Ishikawa (cell line): ENCODE measurements around the gene DENND1A.

Experiments used
- CEBPB ChIP-seq: IDR thresholded peaks from 2 replicates; pipeline ENCODE4 v1.6.1; 2012
- EP300 ChIP-seq: IDR thresholded peaks from 2 replicates; pipeline ENCODE4 v1.6.1; 2012; ENCODE audit warnings: borderline replicate concordance
- NFIC ChIP-seq: IDR thresholded peaks from 2 replicates; pipeline ENCODE4 v1.6.1; 2012
- RAD21 ChIP-seq: IDR thresholded peaks from 2 replicates; pipeline ENCODE4 v1.6.1; 2012; ENCODE audit warnings: low read depth
- TAF1 ChIP-seq: IDR thresholded peaks from 2 replicates; pipeline ENCODE4 v1.6.1; 2012; ENCODE audit warnings: low read depth, mild to moderate bottlenecking
- TEAD4 ChIP-seq: IDR thresholded peaks from 2 replicates; pipeline ENCODE4 v1.6.1; 2012
- YY1 ChIP-seq: IDR thresholded peaks from 2 replicates; pipeline ENCODE4 v1.6.1; 2012; ENCODE audit warnings: low read depth
- ZBTB7A ChIP-seq: IDR thresholded peaks from 2 replicates; pipeline ENCODE4 v1.6.1; 2012; ENCODE audit warnings: low read depth
- TF ChIP-seq, protein P1 (sequence below): IDR thresholded peaks from 2 replicates; pipeline ENCODE4 v1.6.1; 2012
- TF ChIP-seq, protein P2 (sequence below): IDR thresholded peaks from 2 replicates; pipeline ENCODE4 v1.6.1; 2012; ENCODE audit warnings: low read depth, mild to moderate bottlenecking

DNA sequence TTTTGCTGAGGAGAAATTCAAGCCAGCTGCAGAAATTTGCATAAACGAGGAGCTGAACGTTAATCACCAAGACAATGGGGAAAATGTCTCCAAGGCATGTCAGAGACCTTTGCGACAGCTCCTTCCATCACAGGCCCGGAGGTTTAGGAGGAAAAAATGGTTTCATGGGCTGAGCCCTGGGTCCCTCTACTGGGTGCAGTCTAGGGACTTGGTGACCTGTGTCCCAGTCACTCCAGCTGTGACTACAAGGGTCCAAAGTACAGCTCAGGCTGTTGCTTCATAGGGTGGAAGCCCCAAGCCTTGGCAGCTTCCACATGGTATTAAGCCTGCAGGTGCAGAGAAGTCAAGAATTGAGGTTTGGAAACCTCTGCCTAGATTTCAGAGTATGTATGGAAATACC, 207.5 kb downstream of the DENND1A start:
- TF ChIP-seq EP300 (no peak), ZBTB7A (no peak), TEAD4 (no peak), RAD21 (no peak), CEBPB (no peak), TAF1 (no peak), NFIC (no peak), YY1 (no peak)
- TF ChIP-seq, protein P1, sequence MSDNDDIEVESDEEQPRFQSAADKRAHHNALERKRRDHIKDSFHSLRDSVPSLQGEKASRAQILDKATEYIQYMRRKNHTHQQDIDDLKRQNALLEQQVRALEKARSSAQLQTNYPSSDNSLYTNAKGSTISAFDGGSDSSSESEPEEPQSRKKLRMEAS = no peak
- TF ChIP-seq, protein P2, sequence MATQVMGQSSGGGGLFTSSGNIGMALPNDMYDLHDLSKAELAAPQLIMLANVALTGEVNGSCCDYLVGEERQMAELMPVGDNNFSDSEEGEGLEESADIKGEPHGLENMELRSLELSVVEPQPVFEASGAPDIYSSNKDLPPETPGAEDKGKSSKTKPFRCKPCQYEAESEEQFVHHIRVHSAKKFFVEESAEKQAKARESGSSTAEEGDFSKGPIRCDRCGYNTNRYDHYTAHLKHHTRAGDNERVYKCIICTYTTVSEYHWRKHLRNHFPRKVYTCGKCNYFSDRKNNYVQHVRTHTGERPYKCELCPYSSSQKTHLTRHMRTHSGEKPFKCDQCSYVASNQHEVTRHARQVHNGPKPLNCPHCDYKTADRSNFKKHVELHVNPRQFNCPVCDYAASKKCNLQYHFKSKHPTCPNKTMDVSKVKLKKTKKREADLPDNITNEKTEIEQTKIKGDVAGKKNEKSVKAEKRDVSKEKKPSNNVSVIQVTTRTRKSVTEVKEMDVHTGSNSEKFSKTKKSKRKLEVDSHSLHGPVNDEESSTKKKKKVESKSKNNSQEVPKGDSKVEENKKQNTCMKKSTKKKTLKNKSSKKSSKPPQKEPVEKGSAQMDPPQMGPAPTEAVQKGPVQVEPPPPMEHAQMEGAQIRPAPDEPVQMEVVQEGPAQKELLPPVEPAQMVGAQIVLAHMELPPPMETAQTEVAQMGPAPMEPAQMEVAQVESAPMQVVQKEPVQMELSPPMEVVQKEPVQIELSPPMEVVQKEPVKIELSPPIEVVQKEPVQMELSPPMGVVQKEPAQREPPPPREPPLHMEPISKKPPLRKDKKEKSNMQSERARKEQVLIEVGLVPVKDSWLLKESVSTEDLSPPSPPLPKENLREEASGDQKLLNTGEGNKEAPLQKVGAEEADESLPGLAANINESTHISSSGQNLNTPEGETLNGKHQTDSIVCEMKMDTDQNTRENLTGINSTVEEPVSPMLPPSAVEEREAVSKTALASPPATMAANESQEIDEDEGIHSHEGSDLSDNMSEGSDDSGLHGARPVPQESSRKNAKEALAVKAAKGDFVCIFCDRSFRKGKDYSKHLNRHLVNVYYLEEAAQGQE = no peak
